K562 (cell line): ENCODE measurements around the gene CCDC136. TPM values are rescaled to one million over a fixed set of nuclear protein-coding genes. Genes with fewer than 3 reads are reported as not detected.

Source experiments
- BDP1 ChIP-seq: IDR thresholded peaks from 3 replicates; pipeline ENCODE4 v1.6.1; 2011; ENCODE audit not compliant: insufficient read length, insufficient read depth
- COPS2 ChIP-seq: fragments of 450-650 bp; conservative IDR thresholded peaks from 2 replicates; pipeline ENCODE4 v1.6.1; 2016; ENCODE audit warnings: mild to moderate bottlenecking, moderate library complexity
- KAT2B ChIP-seq: IDR thresholded peaks from one replicate; pipeline ENCODE4 v1.6.1; 2012; ENCODE audit warnings: low read depth, mild to moderate bottlenecking, control low read depth, inconsistent platforms, low read length, moderate library complexity
- MCM3 ChIP-seq: fragments of 450-650 bp; IDR thresholded peaks from 2 replicates; pipeline ENCODE4 v1.6.1; 2016
- MXD1 ChIP-seq: fragments of 250-450 bp; sonication (Bioruptor Pico); IDR thresholded peaks from 2 replicates; pipeline ENCODE4 v1.8.0; 2021; ENCODE audit warnings: borderline replicate concordance, mild to moderate bottlenecking, moderate library complexity; ENCODE audit not compliant: poor library complexity, severe bottlenecking
- PCBP2 ChIP-seq: fragments of 200-400 bp; formaldehyde crosslinking; IDR thresholded peaks from 2 replicates; pipeline ENCODE4 v1.6.1; 2018; ENCODE audit warnings: low read length, low read depth, mild to moderate bottlenecking, moderate library complexity; ENCODE audit not compliant: poor library complexity, severe bottlenecking
- PTBP1 ChIP-seq: fragments of 200-400 bp; formaldehyde crosslinking; IDR thresholded peaks from 2 replicates; pipeline ENCODE4 v1.6.1; 2017; ENCODE audit warnings: low read depth, low read length
- PYGO2 ChIP-seq: fragments of 450-650 bp; IDR thresholded peaks from 2 replicates; pipeline ENCODE4 v1.6.1; 2016; ENCODE audit warnings: mild to moderate bottlenecking, missing genetic modification characterization, moderate library complexity, missing compliant biosample characterization
- SMARCC2 ChIP-seq: fragments of 450-650 bp; IDR thresholded peaks from 2 replicates; pipeline ENCODE4 v1.6.1; 2017; ENCODE audit warnings: antibody characterized with exemption, moderate library complexity, mild to moderate bottlenecking, low read depth
- SNAPC5 ChIP-seq: fragments of 250-450 bp; sonication (Bioruptor Pico); IDR thresholded peaks from 2 replicates; pipeline ENCODE4 v1.8.0; 2021; ENCODE audit warnings: moderate library complexity, mild to moderate bottlenecking, inconsistent platforms
- SRSF9 ChIP-seq: fragments of 200-400 bp; formaldehyde crosslinking; IDR thresholded peaks from 2 replicates; pipeline ENCODE4 v1.6.1; 2017; ENCODE audit warnings: low read depth, low read length, borderline replicate concordance
- TEAD2 ChIP-seq: fragments of 450-650 bp; IDR thresholded peaks from 2 replicates; pipeline ENCODE4 v1.6.1; 2016; ENCODE audit warnings: missing genetic modification characterization, control low read depth, missing compliant biosample characterization
- THRAP3 ChIP-seq: fragments of 450-650 bp; IDR thresholded peaks from 2 replicates; pipeline ENCODE4 v1.6.1; 2016; ENCODE audit warnings: mild to moderate bottlenecking, inconsistent platforms, borderline replicate concordance
- ZNF324 ChIP-seq: fragments of 250-450 bp; sonication (Bioruptor Pico); IDR thresholded peaks from 2 replicates; pipeline ENCODE4 v1.4.0; 2020; ENCODE audit warnings: mild to moderate bottlenecking
- ZNF561 ChIP-seq: fragments of 450-650 bp; formaldehyde crosslinking; conservative IDR thresholded peaks from 2 replicates; pipeline ENCODE4 v1.4.0; 2020; ENCODE audit warnings: mild to moderate bottlenecking, moderate library complexity
- polyA plus RNA-seq, 8 experiments: library from polyadenylated mRNA; depleted of rRNA in 4 of 8; stranded (reverse) in 5 of 8; unstranded in 3 of 8; fragments of >200 nt; fragmentation: Nextera tagmentation in 2 of 8; fragmentation: Illumina TruSeq in 1 of 8; extraction: Ambion mirVana in 2 of 8; extraction: Trizol in 1 of 8; gene quantifications; 2 replicates each; pipeline versions ENCODE4 v1.2.1 to v1.2.3, GENCODE V29; 2011 to 2014; ENCODE audit warnings: inconsistent platforms in 1 of 8, missing spikeins in 1 of 8
- total RNA-seq, 7 experiments: library from RNA; depleted of rRNA in 6 of 7; stranded (reverse); fragments of >200 nt in 6 of 7; fragmentation: Illumina TruSeq in 2 of 7; extraction: Trizol in 2 of 7; gene quantifications; 2 replicates each; pipeline versions ENCODE4 v1.2.1 to v1.2.3, GENCODE V29; 2011 to 2021; ENCODE audit warnings: low replicate concordance in 1 of 7
- TF ChIP-seq, protein P1 (sequence below): fragments of 450-650 bp; IDR thresholded peaks from one replicate; pipeline ENCODE4 v1.6.1; 2018; ENCODE audit warnings: mild to moderate bottlenecking, moderate library complexity; ENCODE audit not compliant: partially characterized antibody
- TF ChIP-seq, protein P2 (sequence below): sonication (generic); formaldehyde crosslinking; IDR thresholded peaks from 2 replicates; pipeline ENCODE4 v1.8.0; 2023; ENCODE audit warnings: mild to moderate bottlenecking, missing genetic modification reagents
- TF ChIP-seq, protein P3 (sequence below): sonication (generic); formaldehyde crosslinking; IDR thresholded peaks from 2 replicates; pipeline ENCODE4 v1.8.1; 2023; ENCODE audit warnings: mild to moderate bottlenecking, missing genetic modification reagents
- TF ChIP-seq, protein P4 (sequence below): sonication (generic); formaldehyde crosslinking; IDR thresholded peaks from 2 replicates; pipeline ENCODE4 v1.8.0; 2022; ENCODE audit warnings: mild to moderate bottlenecking, missing genetic modification reagents
- TF ChIP-seq, protein P5 (sequence below): fragments of 250-450 bp; sonication (Bioruptor Pico); IDR thresholded peaks from 2 replicates; pipeline ENCODE4 v1.4.0; 2020; ENCODE audit warnings: mild to moderate bottlenecking, moderate library complexity

Gene CCDC136
- total and polyA plus RNA-seq, 9 of the 15 experiments (the other 6 are each of a cell fraction or from before 2014, with no cell fraction given): 2.4 to 40.8 (median 26.5) TPM

DNA sequence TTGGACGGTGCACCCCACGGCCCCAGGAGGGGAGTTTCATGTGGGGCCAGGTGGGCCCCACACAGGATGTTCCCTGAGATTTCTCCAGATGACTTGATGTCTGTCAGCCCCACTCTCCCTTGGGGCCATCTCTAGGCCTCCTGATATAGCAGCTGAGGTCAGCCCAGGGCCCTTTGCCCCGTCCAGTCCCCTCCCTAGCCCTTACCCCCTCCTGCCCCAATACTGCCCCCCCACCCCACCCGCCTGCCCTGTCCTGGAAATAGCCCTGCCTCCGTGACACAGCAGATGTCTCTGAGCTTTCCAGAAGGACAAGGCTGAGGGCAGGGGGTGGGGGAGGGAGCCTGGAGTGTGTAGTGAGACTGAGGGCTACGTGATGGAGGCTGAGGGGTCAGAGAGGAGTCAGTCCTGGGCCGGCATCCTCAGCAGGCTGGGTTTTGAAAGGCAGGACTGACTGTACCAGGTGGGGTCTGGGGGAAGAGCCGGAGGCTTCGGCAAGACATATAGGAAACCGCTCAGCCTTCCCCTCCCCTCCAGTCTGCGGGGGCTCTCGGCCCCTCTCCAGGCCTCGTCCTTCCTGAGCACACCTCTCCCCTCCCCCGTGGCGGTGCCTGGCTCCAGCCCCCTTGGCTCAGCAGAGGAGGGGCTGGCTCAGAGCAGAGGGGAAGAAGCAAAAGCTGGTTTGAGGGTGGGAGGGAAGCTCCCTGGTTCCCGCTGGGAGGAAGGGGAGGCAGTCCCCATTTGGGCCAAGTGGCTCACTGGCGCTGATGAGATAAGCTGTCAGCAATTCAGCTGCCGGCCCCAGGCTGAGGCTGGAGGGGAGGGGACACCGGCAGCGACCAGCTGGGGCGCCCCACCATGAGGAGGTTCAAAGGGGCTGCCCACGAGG is 40.5 kb downstream of the CCDC136 start (continued):
- TF ChIP-seq TEAD2 (tag) (no peak), PTBP1 (no peak), SMARCC2 (no peak; the same call in 1 of the 2 replicates), SRSF9 (no peak), PYGO2 (no peak), ZNF561 (no peak), KAT2B (no peak), ZNF324 (CRISPR knock-in tag) (no peak), MXD1 (no peak), THRAP3 (no peak), MCM3 (no peak), BDP1 (no peak), PCBP2 (no peak), COPS2 (no peak), SNAPC5 (CRISPR knock-in tag) (no peak)
- TF ChIP-seq, protein P1, sequence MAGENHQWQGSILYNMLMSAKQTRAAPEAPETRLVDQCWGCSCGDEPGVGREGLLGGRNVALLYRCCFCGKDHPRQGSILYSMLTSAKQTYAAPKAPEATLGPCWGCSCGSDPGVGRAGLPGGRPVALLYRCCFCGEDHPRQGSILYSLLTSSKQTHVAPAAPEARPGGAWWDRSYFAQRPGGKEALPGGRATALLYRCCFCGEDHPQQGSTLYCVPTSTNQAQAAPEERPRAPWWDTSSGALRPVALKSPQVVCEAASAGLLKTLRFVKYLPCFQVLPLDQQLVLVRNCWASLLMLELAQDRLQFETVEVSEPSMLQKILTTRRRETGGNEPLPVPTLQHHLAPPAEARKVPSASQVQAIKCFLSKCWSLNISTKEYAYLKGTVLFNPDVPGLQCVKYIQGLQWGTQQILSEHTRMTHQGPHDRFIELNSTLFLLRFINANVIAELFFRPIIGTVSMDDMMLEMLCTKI: no peak
- TF ChIP-seq, protein P2, sequence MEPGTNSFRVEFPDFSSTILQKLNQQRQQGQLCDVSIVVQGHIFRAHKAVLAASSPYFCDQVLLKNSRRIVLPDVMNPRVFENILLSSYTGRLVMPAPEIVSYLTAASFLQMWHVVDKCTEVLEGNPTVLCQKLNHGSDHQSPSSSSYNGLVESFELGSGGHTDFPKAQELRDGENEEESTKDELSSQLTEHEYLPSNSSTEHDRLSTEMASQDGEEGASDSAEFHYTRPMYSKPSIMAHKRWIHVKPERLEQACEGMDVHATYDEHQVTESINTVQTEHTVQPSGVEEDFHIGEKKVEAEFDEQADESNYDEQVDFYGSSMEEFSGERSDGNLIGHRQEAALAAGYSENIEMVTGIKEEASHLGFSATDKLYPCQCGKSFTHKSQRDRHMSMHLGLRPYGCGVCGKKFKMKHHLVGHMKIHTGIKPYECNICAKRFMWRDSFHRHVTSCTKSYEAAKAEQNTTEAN (CRISPR knock-in tag): no peak
- TF ChIP-seq, protein P3, sequence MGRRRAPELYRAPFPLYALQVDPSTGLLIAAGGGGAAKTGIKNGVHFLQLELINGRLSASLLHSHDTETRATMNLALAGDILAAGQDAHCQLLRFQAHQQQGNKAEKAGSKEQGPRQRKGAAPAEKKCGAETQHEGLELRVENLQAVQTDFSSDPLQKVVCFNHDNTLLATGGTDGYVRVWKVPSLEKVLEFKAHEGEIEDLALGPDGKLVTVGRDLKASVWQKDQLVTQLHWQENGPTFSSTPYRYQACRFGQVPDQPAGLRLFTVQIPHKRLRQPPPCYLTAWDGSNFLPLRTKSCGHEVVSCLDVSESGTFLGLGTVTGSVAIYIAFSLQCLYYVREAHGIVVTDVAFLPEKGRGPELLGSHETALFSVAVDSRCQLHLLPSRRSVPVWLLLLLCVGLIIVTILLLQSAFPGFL (CRISPR knock-in tag): no peak
- TF ChIP-seq, protein P4, sequence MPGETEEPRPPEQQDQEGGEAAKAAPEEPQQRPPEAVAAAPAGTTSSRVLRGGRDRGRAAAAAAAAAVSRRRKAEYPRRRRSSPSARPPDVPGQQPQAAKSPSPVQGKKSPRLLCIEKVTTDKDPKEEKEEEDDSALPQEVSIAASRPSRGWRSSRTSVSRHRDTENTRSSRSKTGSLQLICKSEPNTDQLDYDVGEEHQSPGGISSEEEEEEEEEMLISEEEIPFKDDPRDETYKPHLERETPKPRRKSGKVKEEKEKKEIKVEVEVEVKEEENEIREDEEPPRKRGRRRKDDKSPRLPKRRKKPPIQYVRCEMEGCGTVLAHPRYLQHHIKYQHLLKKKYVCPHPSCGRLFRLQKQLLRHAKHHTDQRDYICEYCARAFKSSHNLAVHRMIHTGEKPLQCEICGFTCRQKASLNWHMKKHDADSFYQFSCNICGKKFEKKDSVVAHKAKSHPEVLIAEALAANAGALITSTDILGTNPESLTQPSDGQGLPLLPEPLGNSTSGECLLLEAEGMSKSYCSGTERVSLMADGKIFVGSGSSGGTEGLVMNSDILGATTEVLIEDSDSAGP: no peak
- TF ChIP-seq, protein P5, sequence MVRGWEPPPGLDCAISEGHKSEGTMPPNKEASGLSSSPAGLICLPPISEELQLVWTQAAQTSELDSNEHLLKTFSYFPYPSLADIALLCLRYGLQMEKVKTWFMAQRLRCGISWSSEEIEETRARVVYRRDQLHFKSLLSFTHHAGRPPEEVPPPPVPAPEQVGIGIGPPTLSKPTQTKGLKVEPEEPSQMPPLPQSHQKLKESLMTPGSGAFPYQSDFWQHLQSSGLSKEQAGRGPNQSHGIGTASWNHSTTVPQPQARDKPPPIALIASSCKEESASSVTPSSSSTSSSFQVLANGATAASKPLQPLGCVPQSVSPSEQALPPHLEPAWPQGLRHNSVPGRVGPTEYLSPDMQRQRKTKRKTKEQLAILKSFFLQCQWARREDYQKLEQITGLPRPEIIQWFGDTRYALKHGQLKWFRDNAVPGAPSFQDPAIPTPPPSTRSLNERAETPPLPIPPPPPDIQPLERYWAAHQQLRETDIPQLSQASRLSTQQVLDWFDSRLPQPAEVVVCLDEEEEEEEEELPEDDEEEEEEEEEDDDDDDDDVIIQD (CRISPR knock-in tag): no peak
